GM18507 (cell line): Measurements from ENCODE around the gene OR7D2.
A peak's percentile ranks its signal among the peaks of the same experiment; 100 is the strongest.
"Not testable (repeated sequence)": the region's sequence is repeated elsewhere in the genome, so short reads cannot be mapped to it uniquely, and the experiment has no call there.

Experiments used
- DNase-seq: peaks from one replicate; pipeline ENCODE4 v3.0.0; 2011; ENCODE audit warnings: low read depth; ENCODE audit not compliant: insufficient read length; ENCODE audit errors: extremely low spot score
- FAIRE-seq: peaks from 2 replicates; lab custom pipeline; 2011; peaks lifted over from hg19 to GRCh38; lab: Jason Lieb, UNC

Gene OR7D2

DNA sequence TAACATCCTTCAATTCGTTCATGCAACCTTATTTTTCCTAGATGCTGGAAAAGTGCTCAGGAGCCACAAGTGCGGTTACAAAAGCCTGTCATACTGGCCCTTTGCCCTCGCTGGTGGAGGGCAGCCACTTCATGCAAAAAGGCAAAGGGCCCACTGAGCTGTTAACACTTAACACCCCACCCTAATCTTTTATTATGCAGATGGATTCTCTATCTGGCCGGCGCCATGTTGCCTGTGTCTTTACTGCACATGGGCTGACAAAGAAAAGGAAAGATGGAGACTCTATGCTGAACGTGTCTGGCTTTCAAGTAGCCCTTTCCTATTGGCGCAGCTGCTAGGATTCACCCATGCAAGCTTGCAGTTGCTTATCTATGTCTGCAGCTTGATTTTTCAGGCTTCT lies 10.8 kb downstream of the OR7D2 start:
- FAIRE-seq = no peak
- no peak for DNase-seq

DNA sequence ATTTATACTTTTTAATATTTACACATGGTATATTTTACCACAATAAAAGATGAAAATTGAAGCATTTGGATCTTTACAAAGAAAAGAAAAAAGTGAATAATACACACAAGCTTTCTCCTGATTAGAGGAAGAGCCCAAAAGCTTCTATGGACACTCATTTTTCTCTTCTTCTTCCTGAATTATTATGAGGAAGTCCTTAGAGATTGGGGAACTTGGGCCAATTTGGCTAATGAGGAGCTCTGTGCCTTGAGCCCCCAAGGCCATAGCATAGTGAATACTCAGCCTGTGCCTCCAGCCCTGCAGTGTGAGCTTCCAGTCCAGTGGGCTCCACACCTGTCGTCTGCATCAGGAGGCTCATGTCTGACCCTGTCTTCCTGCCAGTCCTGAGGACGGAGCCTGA lies 19.3 kb downstream of the OR7D2 start:
- DNase-seq, FAIRE-seq: not testable (repeated sequence)

GRCh38 chr19:9205501-9206113 lies 26.8 kb downstream of the OR7D2 start:
- no peak for DNase-seq
- FAIRE-seq = peak; percentile 83

GRCh38 chr19:9219489-9219888 lies 40.7 kb downstream of the OR7D2 start, which contains the start of gene OR7D4:
Gene OR7D4 (minus strand): TSS chr19:9219589. CDS start chr19:9214837, 4,752 bp downstream.
- FAIRE-seq (no peak), DNase-seq (no peak)
